HG02623 (cell line): ENCODE measurements around the gene P4HA1.

ENCODE experiments used
- ATAC-seq: cut with Tn5 transposase; IDR thresholded peaks from one replicate; pipeline ENCODE4 v1.9.1; 2021; ENCODE audit warnings: moderate library complexity; ENCODE audit not compliant: unreplicated experiment

P4HA1 gene

GRCh38 chr10:73094986-73095480, 1.6 kb downstream of the P4HA1 start:
- ATAC-seq, result no peak

- ATAC-seq, result no peak
Observed at GRCh38 chr10:73093922-73094850, 2.5 kb downstream of the P4HA1 start.

- ATAC-seq, result no peak
Observed at GRCh38 chr10:73092830-73093229, 3.8 kb downstream of the P4HA1 start.

GRCh38 chr10:73088304-73088703, 8.4 kb downstream of the P4HA1 start:
- ATAC-seq, result no peak

GRCh38 chr10:73086816-73087215, 9.8 kb downstream of the P4HA1 start:
- no peak for ATAC-seq

- no peak for ATAC-seq
Observed at GRCh38 chr10:73084209-73084608, 12.5 kb downstream of the P4HA1 start.

GRCh38 chr10:73083221-73083620, 13.4 kb downstream of the P4HA1 start:
- no peak for ATAC-seq

GRCh38 chr10:73079779-73080541, 16.7 kb downstream of the P4HA1 start:
- ATAC-seq, result no peak

- ATAC-seq, result no peak
Observed at GRCh38 chr10:73076360-73077183, 20.1 kb downstream of the P4HA1 start.

- ATAC-seq, result no peak
Observed at GRCh38 chr10:73075829-73076228, 20.8 kb downstream of the P4HA1 start.

GRCh38 chr10:73073627-73074026, 23.0 kb downstream of the P4HA1 start:
- no peak for ATAC-seq

- no peak for ATAC-seq
Observed at GRCh38 chr10:73065441-73065840, 31.2 kb downstream of the P4HA1 start.

- ATAC-seq, result no peak
Observed at GRCh38 chr10:73061743-73062142, 34.9 kb downstream of the P4HA1 start.

GRCh38 chr10:73060738-73061635, 35.7 kb downstream of the P4HA1 start:
- ATAC-seq, result no peak

GRCh38 chr10:73060173-73060572, 36.5 kb downstream of the P4HA1 start:
- ATAC-seq, result no peak

GRCh38 chr10:73058057-73058591, 38.5 kb downstream of the P4HA1 start:
- ATAC-seq, result no peak

GRCh38 chr10:73054286-73054685, 42.4 kb downstream of the P4HA1 start:
- ATAC-seq, result peak; percentile 71

GRCh38 chr10:73053275-73053674, 43.4 kb downstream of the P4HA1 start:
- ATAC-seq, result no peak

GRCh38 chr10:73044378-73045285, 52.0 kb downstream of the P4HA1 start:
- ATAC-seq, result no peak
